Measurements from ENCODE around the gene KRTAP1-4. TPM values are rescaled to one million over a fixed set of nuclear protein-coding genes. Genes with fewer than 3 reads are reported as not detected.
"Not testable (repeated sequence)": the region's sequence is repeated elsewhere in the genome, so short reads cannot be mapped to it uniquely, and the experiment has no call there.

The KRTAP1-4 gene
- total RNA-seq, 2 experiments from 2014 or later, result not detected

DNA sequence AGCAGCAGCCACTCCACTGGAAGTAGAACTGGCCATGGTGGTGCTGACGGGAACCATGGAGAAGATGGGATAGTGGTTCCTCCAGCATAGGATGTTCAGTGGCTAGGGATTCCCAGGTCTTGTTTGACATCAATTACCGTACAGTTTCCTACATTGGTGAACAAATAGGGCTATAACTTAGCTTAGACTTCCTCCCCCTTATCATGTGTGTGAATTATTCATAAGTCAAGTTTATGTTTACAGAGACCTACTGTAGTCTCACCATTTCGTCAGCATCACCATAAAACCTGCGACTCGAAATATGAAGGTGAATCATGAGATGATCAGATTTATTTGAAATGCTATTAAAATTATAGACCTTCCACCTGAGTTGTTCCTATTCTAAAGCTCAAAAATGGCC, 28.7 kb upstream of the KRTAP1-4 start:
- Histone ChIP-seq H3K4me3 (ENCODE audit: low read depth, low read length, poor library complexity, severe bottlenecking) (no peak overlapping the region), H3K4me2 (ENCODE audit: low read length) (no peak overlapping the region), H3K9me2 (ENCODE audit: insufficient read depth, low read length) (no peaks in the 10 kb centered on the region), H3K79me2 (ENCODE audit: insufficient read depth, low read depth, low read length) (no peaks in the 10 kb centered on the region), H2AFZ (ENCODE audit: low read length) (no peak overlapping the region), H3K4me1 (ENCODE audit: insufficient read depth, low read length, poor library complexity, severe bottlenecking) (no peaks in the 10 kb centered on the region), H3K27ac (ENCODE audit: low read depth, low read length, poor library complexity, severe bottlenecking) (no peak overlapping the region), H4K20me1 (ENCODE audit: insufficient read depth, low read length) (no peaks in the 10 kb centered on the region), H3K9me3 (ENCODE audit: low read length) (no peaks in the 10 kb centered on the region), H3K36me3 (ENCODE audit: insufficient read depth, low read length) (no peaks in the 10 kb centered on the region)
- no peak for TF ChIP-seq EZH2phosphoT487 (IDR thresholded peaks at IDR 0.05; ENCODE audit: borderline replicate concordance, low read depth, low read length)
- TF ChIP-seq, protein P1, sequence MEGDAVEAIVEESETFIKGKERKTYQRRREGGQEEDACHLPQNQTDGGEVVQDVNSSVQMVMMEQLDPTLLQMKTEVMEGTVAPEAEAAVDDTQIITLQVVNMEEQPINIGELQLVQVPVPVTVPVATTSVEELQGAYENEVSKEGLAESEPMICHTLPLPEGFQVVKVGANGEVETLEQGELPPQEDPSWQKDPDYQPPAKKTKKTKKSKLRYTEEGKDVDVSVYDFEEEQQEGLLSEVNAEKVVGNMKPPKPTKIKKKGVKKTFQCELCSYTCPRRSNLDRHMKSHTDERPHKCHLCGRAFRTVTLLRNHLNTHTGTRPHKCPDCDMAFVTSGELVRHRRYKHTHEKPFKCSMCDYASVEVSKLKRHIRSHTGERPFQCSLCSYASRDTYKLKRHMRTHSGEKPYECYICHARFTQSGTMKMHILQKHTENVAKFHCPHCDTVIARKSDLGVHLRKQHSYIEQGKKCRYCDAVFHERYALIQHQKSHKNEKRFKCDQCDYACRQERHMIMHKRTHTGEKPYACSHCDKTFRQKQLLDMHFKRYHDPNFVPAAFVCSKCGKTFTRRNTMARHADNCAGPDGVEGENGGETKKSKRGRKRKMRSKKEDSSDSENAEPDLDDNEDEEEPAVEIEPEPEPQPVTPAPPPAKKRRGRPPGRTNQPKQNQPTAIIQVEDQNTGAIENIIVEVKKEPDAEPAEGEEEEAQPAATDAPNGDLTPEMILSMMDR (conservative IDR thresholded peaks at IDR 0.05; ENCODE audit: low read length), result no peak
- BruUV-seq (replicated peaks), result no TSS peak
- intact Hi-C loops (cut with micrococcal nuclease; ENCODE audit: unreplicated experiment), result no loop called here
- CTCF ChIA-PET (ENCODE audit: unreplicated experiment), result no interaction called here
- POLR2A ChIA-PET, result interaction anchor here (0.6 to 0.7 kb wide), 2 partner anchors 15 to 284 kb away, joined by 3 to 4 read pairs; no protein-coding TSS in a partner anchor
- DNase-seq (ENCODE audit: low spot score), result no peak

DNA sequence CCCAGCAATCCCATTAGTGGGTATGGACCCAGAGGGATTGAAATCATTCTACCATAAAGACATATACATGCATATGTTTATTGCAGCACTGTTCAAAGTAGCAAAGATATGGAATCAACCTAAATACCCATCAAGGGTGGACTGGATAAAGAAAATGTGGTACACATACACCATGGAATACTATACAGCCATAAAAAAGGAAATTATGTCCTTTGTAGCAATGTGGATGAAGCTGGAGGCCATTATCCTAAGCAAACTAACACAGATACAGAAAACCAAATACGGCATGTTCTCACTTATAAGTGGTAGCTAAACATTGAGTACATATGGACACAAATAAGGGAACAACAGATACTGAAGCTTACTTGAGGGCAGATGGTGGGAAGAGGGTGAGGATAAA, 27.6 kb upstream of the KRTAP1-4 start:
- Histone ChIP-seq H3K36me3 (ENCODE audit: insufficient read depth, low read length) (no peaks in the 10 kb centered on the region), H3K79me2 (ENCODE audit: insufficient read depth, low read depth, low read length) (no peaks in the 10 kb centered on the region), H3K4me3 (ENCODE audit: low read depth, low read length, poor library complexity, severe bottlenecking) (no peak overlapping the region), H3K4me1 (ENCODE audit: insufficient read depth, low read length, poor library complexity, severe bottlenecking) (no peaks in the 10 kb centered on the region), H3K27ac (ENCODE audit: low read depth, low read length, poor library complexity, severe bottlenecking) (no peak overlapping the region), H3K9me2 (ENCODE audit: insufficient read depth, low read length) (no peaks in the 10 kb centered on the region), H3K9me3 (ENCODE audit: low read length) (no peaks in the 10 kb centered on the region), H4K20me1 (ENCODE audit: insufficient read depth, low read length) (no peaks in the 10 kb centered on the region), H3K4me2 (ENCODE audit: low read length) (no peak overlapping the region), H2AFZ (ENCODE audit: low read length) (no peak overlapping the region)
- DNase-seq (ENCODE audit: low spot score), result no peak
- ChIA-PET POLR2A (interaction anchor here (0.6 kb wide), 1 partner anchor 346 kb away, joined by 3 read pairs; no protein-coding TSS in a partner anchor), CTCF (ENCODE audit: unreplicated experiment) (no interaction called here)
- BruUV-seq (replicated peaks), result no TSS peak
- intact Hi-C loops (cut with micrococcal nuclease; ENCODE audit: unreplicated experiment), result no loop called here
- TF ChIP-seq EZH2phosphoT487 (IDR thresholded peaks at IDR 0.05; ENCODE audit: borderline replicate concordance, low read depth, low read length), result no peak
- TF ChIP-seq, protein P1 (conservative IDR thresholded peaks at IDR 0.05; ENCODE audit: low read length), result no peak

DNA sequence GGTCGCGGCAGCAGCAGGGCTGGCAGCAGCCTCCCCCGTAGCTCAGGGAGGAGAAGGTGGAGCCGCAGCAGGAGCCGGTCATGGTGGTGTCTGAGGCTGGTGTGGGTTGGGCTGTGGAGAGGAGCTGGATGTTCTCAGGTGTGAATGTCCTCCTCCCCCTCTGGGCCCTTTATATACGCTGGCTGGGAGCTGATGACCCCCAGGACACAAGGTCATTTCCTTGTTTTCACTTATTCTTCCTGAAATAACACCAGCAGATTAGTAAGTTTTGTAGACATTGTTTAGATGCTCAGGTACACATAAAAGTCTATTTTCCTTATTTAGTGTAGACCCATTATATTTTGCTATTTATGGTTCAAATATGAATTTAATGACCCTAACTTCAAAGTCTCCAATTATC, 25.1 kb upstream of the KRTAP1-4 start, which contains the start of gene KRTAP2-2:
TSS of gene KRTAP2-2 (minus strand) at position 101 of the 400 bp plus-strand sequence. CDS start at position 82, 19 bp downstream.
- H3K4me2 ChIP-seq (ENCODE audit: low read length); CTCF ChIA-PET (ENCODE audit: unreplicated experiment); H4K20me1 ChIP-seq (ENCODE audit: insufficient read depth, low read length): not testable (repeated sequence)

DNA sequence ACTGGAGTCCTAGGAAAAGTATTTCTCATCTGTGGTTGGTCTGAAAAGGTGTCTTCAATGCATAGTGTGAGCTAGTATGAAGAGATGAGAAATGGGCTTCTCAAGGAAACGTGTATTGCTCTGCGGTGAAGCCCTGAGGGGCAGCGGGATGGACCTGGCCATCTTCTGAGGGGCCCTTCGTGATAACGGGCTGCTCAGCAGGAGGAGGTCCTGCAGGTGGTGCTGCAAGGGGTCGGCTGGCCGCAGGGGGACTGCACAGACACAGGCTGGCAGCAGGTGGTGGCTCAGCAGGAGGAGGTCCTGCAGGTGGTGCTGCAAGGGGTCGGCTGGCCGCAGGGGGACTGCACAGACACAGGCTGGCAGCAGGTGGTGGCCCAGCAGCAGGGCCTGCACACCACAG, 24.6 kb upstream of the KRTAP1-4 start:
- POLR2A ChIA-PET; H3K4me3 ChIP-seq (ENCODE audit: low read depth, low read length, poor library complexity, severe bottlenecking); BruUV-seq (replicated peaks); H3K27ac ChIP-seq (ENCODE audit: low read depth, low read length, poor library complexity, severe bottlenecking); intact Hi-C loops (cut with micrococcal nuclease; ENCODE audit: unreplicated experiment); H2AFZ ChIP-seq (ENCODE audit: low read length); CTCF ChIA-PET (ENCODE audit: unreplicated experiment); H3K36me3 ChIP-seq (ENCODE audit: insufficient read depth, low read length); H4K20me1 ChIP-seq (ENCODE audit: insufficient read depth, low read length); DNase-seq (ENCODE audit: low spot score); H3K79me2 ChIP-seq (ENCODE audit: insufficient read depth, low read depth, low read length); H3K4me1 ChIP-seq (ENCODE audit: insufficient read depth, low read length, poor library complexity, severe bottlenecking); H3K4me2 ChIP-seq (ENCODE audit: low read length); H3K9me3 ChIP-seq (ENCODE audit: low read length); H3K9me2 ChIP-seq (ENCODE audit: insufficient read depth, low read length): not testable (repeated sequence)

More for the DNA sequence above, 25.1 kb upstream of the KRTAP1-4 start, which contains the start of gene KRTAP2-2:
- H3K27ac ChIP-seq (ENCODE audit: low read depth, low read length, poor library complexity, severe bottlenecking); H3K9me3 ChIP-seq (ENCODE audit: low read length); DNase-seq (ENCODE audit: low spot score); H3K79me2 ChIP-seq (ENCODE audit: insufficient read depth, low read depth, low read length); BruUV-seq (replicated peaks); H3K4me3 ChIP-seq (ENCODE audit: low read depth, low read length, poor library complexity, severe bottlenecking); H3K4me1 ChIP-seq (ENCODE audit: insufficient read depth, low read length, poor library complexity, severe bottlenecking); H3K36me3 ChIP-seq (ENCODE audit: insufficient read depth, low read length); POLR2A ChIA-PET; H3K9me2 ChIP-seq (ENCODE audit: insufficient read depth, low read length); intact Hi-C loops (cut with micrococcal nuclease; ENCODE audit: unreplicated experiment); H2AFZ ChIP-seq (ENCODE audit: low read length): not testable (repeated sequence)

All from OCI-LY7 (cell line).